Loucy (cell line): ENCODE results near the gene SEC23IP.
"Not testable (repeated sequence)": the region's sequence is repeated elsewhere in the genome, so short reads cannot be mapped to it uniquely, and the experiment has no call there.

ENCODE experiments used
- H2AFZ ChIP-seq: fragments of 200-600 bp; sonication (generic); 2 replicates; pipeline ENCODE4 v1.6.0; 2016; ENCODE audit warnings: antibody characterized with exemption, mild to moderate bottlenecking, low read length, moderate library complexity
- H3F3A ChIP-seq: fragments of 200-600 bp; 2 replicates; pipeline ENCODE4 v1.6.0; 2016; ENCODE audit warnings: antibody characterized with exemption, low read depth, mild to moderate bottlenecking
- H3K27me3 ChIP-seq: fragments of 200-600 bp; sonication (generic); 2 replicates; pipeline ENCODE4 v1.6.1; 2014; ENCODE audit warnings: low read length, mild to moderate bottlenecking; ENCODE audit not compliant: insufficient read depth, poor library complexity, severe bottlenecking
- H3K36me3 ChIP-seq: fragments of 200-600 bp; sonication (generic); 2 replicates; pipeline ENCODE4 v1.6.1; 2016; ENCODE audit warnings: low read length; ENCODE audit not compliant: insufficient read depth
- H3K4me1 ChIP-seq: fragments of 200-600 bp; sonication (generic); 2 replicates; pipeline ENCODE4 v1.5.1; 2014; ENCODE audit warnings: low read length, mild to moderate bottlenecking; ENCODE audit not compliant: insufficient read depth, poor library complexity, severe bottlenecking
- H3K4me2 ChIP-seq: fragments of 200-600 bp; sonication (generic); 2 replicates; pipeline ENCODE4 v1.6.0; 2014; ENCODE audit warnings: antibody characterized with exemption, low read length, low read depth, mild to moderate bottlenecking; ENCODE audit not compliant: poor library complexity, severe bottlenecking
- H3K4me3 ChIP-seq: fragments of 200-600 bp; sonication (generic); 2 replicates; pipeline ENCODE4 v1.5.1; 2014; ENCODE audit warnings: low read length, mild to moderate bottlenecking, mixed read lengths; ENCODE audit not compliant: poor library complexity, severe bottlenecking
- H3K79me2 ChIP-seq: fragments of 200-600 bp; sonication (generic); 2 replicates; pipeline ENCODE4 v1.6.1; 2014; ENCODE audit warnings: low read length; ENCODE audit not compliant: insufficient read depth
- H3K9ac ChIP-seq: fragments of 200-600 bp; sonication (generic); 2 replicates; pipeline ENCODE4 v1.6.0; 2014; ENCODE audit warnings: mild to moderate bottlenecking, low read depth, low read length, moderate library complexity; ENCODE audit not compliant: poor library complexity, severe bottlenecking
- H3K9me2 ChIP-seq: fragments of 200-600 bp; sonication (generic); replicated peaks from 2 replicates; pipeline ENCODE4 v1.6.1; 2016; ENCODE audit warnings: low read depth, low read length, mixed read lengths
- H3K9me3 ChIP-seq: fragments of 200-600 bp; sonication (generic); 2 replicates; pipeline ENCODE4 v1.6.1; 2014; ENCODE audit warnings: mild to moderate bottlenecking, antibody characterized with exemption, low read length, low read depth; ENCODE audit not compliant: insufficient read depth
- H4K20me1 ChIP-seq: fragments of 200-600 bp; sonication (generic); 2 replicates; pipeline ENCODE4 v1.6.0; 2014; ENCODE audit warnings: antibody characterized with exemption, low read length, mild to moderate bottlenecking; ENCODE audit not compliant: insufficient read depth, poor library complexity, severe bottlenecking
- CTCF ChIP-seq: fragments of 200-600 bp; sonication (generic); conservative IDR thresholded peaks from 2 replicates; pipeline ENCODE4 v1.5.1; 2014; ENCODE audit warnings: mild to moderate bottlenecking, antibody characterized with exemption, low read length
- EZH2phosphoT487 ChIP-seq: fragments of 200-600 bp; IDR thresholded peaks from 2 replicates; pipeline ENCODE4 v1.6.1; 2018; ENCODE audit warnings: antibody characterized with exemption, mild to moderate bottlenecking, moderate library complexity, borderline replicate concordance

The SEC23IP gene

GRCh38 chr10:119896937-119897770, 4.6 kb downstream of the SEC23IP start:
- Histone ChIP-seq H4K20me1 (peaks cover 62% of the 10 kb centered on the region), H3K9ac (peak overlapping the region; percentile 29), H3K9me3 (no peaks in the 10 kb centered on the region), H2AFZ (no peak overlapping the region), H3K36me3 (peaks cover 8% of the 10 kb centered on the region; the same call in 1 of the 2 replicates), H3K79me2 (peaks cover 91% of the 10 kb centered on the region), H3K4me3 (peak overlapping the region; percentile 26), H3F3A (no peaks in the 10 kb centered on the region), H3K9me2 (no peaks in the 10 kb centered on the region), H3K4me2 (peak overlapping the region; percentile 99), H3K4me1 (peaks cover 53% of the 10 kb centered on the region), H3K27me3 (no peaks in the 10 kb centered on the region)
- TF ChIP-seq CTCF, result no peak
- no peak for TF ChIP-seq EZH2phosphoT487

GRCh38 chr10:119898577-119898976, 6.0 kb downstream of the SEC23IP start:
- Histone ChIP-seq H4K20me1 (peaks cover 66% of the 10 kb centered on the region), H3K4me2 (peak overlapping the region; percentile 51), H3F3A (no peaks in the 10 kb centered on the region), H3K79me2 (peaks cover 84% of the 10 kb centered on the region), H3K9ac (peak overlapping the region; percentile 3), H3K9me3 (no peaks in the 10 kb centered on the region), H3K36me3 (peaks cover 20% of the 10 kb centered on the region; the same call in 1 of the 2 replicates), H2AFZ (no peak overlapping the region), H3K4me3 (peak overlapping the region; percentile 63), H3K27me3 (no peaks in the 10 kb centered on the region), H3K9me2 (no peaks in the 10 kb centered on the region), H3K4me1 (peaks cover 47% of the 10 kb centered on the region)
- TF ChIP-seq CTCF, result no peak
- TF ChIP-seq EZH2phosphoT487, result no peak

GRCh38 chr10:119903946-119904666, 11.6 kb downstream of the SEC23IP start:
- Histone ChIP-seq H2AFZ (no peak overlapping the region), H3K4me2 (no peak overlapping the region), H3F3A (no peaks in the 10 kb centered on the region), H3K9me2 (no peaks in the 10 kb centered on the region), H3K79me2 (peaks cover 33% of the 10 kb centered on the region), H3K9me3 (no peaks in the 10 kb centered on the region), H3K4me1 (peaks cover 15% of the 10 kb centered on the region), H3K27me3 (no peaks in the 10 kb centered on the region), H3K36me3 (peaks cover 52% of the 10 kb centered on the region; the same call in 1 of the 2 replicates), H3K9ac (no peak overlapping the region), H3K4me3 (no peak overlapping the region), H4K20me1 (peaks cover 25% of the 10 kb centered on the region)
- TF ChIP-seq CTCF (no peak), EZH2phosphoT487 (no peak)

- H3K4me1 ChIP-seq, result not testable (repeated sequence)
Measured at GRCh38 chr10:119907695-119908094, 15.2 kb downstream of the SEC23IP start.

More at GRCh38 chr10:119907695-119908094, 15.2 kb downstream of the SEC23IP start:
- not testable (repeated sequence) for H3K4me3 ChIP-seq, H3F3A ChIP-seq, H3K79me2 ChIP-seq, H3K9me2 ChIP-seq, H3K27me3 ChIP-seq, H4K20me1 ChIP-seq, H2AFZ ChIP-seq, H3K9ac ChIP-seq, H3K9me3 ChIP-seq, H3K4me2 ChIP-seq
- H3K36me3 ChIP-seq, result peaks cover 57% of the 10 kb centered on the region; the same call in 1 of the 2 replicates
